CD4-positive, alpha-beta T cell treated with Interleukin-15 for 4 hours (primary cell): ENCODE results near the gene ZNHIT3.

Experiments used
- DNase-seq: peaks from one replicate; pipeline ENCODE4 v3.0.0-alpha.2; 2020; ENCODE audit warnings: low spot score

Gene ZNHIT3

GRCh38 chr17:36511216-36511615 is 24.7 kb downstream of the ZNHIT3 start:
- DNase-seq, result no peak

DNA sequence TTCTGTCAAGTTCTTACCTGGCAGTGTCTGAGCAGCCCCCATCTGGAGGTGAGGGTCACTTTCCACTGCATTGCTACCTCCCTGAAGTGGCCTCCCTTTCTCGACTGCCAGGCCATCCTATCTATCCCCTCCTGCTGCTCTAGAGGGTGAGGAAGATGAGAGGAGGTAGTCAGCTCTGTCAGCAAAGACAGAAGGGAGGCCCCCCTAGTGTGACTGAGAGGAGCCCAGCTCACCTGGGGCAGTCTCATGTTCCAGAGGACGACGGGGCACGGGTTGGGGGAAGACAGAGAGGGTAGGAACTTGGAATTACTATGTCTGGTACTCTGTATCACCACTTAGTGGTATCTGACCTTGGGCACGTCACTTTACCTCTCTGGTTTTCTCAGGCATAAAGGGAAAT is 26.2 kb downstream of the ZNHIT3 start:
- DNase-seq, result no peak

- DNase-seq, result no peak
These were observed 28.4 kb downstream of the ZNHIT3 start for GRCh38 chr17:36514856-36515255.

GRCh38 chr17:36515837-36516236 is 29.4 kb downstream of the ZNHIT3 start:
- no peak for DNase-seq

- no peak for DNase-seq
These were observed 36.6 kb downstream of the ZNHIT3 start for GRCh38 chr17:36523113-36523512.

DNA sequence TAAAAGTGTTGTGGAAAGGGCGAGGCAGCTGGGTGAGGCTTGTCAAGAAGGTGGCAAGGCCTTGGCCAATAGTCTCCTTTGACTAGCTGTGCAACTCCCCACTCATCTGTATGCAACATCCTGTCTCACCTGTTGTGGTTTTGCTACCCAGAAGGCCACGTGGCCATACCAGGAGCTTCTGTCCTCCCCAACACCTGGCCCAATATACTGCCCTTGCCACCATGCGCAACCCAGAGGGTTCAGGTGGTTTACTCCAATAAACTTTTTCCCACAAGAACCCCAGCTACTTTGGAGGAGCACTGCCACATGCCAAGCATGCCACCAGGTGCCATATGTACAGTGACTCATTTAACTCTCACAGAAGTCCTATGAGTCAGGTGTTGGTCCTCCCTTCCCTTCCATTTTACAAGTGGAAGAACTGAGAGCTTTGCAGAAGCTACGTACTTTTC is 38.0 kb downstream of the ZNHIT3 start:
- no peak for DNase-seq

GRCh38 chr17:36525113-36525512 is 38.6 kb downstream of the ZNHIT3 start:
- DNase-seq, result no peak

DNA sequence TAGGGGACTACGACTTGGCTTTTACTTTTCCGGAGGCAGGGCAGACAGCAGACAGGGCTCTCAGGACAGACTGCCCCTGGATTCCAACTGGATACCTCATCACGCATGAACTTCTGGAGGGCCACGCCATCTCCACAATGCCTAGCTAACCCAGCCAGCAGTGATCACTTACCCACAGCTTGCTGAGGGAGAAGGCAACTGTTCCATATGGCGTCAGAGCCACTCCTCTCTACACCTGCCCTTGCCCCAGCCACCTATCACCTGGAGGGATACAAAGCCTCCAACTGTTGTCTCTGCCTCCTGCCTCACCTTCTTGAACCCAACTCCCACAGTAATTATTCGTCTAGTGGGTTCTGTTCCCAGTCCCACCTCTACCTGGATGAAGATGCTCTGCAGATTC is 39.4 kb downstream of the ZNHIT3 start:
- no peak for DNase-seq

DNA sequence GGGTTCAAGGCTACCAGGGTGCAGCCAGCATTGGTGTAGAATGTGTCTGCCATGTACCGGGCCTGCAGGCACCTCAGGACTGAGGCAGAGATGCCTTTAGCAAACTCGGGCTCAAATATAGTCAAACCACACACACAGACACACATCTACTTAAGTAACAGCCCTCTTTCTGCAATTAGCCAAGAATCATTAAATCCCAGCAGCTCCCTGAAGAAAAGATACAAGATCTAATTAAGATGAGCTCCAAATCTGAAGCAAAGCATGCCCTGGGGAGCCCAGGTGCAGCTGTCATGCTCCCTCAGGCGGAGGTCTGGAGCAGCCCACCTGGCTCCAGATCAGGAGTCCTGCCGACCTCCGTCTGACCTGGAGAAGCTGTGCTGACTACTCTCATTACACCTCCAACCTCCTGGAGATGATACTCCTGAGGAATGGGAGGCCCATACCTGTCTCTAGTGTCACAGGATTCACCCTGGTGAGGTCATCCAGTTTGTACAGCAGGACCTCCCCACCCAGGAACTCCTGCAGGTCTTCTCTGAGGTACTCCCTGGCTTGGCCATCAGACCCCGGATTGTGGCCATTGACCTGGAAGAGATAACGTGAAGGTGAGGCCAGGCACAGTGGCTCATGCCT is 41.3 kb downstream of the ZNHIT3 start:
- DNase-seq, result no peak

GRCh38 chr17:36529121-36529520 is 42.6 kb downstream of the ZNHIT3 start:
- no peak for DNase-seq

DNA sequence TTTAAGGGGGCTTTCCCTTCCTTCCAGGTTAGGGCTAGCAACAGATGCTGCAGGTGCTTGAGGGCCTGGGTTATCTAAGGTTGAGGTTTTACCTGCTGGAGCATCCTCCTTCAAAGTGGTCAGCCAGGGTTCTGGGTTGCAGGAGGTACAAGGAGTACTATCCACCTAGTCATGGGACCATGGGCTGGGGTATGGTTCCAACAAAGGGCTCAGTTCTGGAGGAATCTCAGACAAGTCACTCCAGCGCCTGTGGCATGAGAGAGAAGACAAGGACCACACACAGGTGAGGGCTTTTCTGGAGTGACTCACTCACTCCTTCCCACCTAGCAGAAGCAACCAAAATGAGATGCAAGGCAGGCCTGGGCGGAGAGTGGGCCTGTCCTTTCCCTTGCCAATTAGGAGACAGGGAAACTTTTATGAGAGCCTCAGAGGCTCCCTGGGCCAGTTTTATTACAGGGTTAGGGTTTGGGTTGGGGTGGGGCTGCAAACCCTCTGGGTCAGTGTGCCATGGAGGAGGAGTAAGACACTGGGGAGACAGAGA is 46.0 kb downstream of the ZNHIT3 start:
- no peak for DNase-seq

DNA sequence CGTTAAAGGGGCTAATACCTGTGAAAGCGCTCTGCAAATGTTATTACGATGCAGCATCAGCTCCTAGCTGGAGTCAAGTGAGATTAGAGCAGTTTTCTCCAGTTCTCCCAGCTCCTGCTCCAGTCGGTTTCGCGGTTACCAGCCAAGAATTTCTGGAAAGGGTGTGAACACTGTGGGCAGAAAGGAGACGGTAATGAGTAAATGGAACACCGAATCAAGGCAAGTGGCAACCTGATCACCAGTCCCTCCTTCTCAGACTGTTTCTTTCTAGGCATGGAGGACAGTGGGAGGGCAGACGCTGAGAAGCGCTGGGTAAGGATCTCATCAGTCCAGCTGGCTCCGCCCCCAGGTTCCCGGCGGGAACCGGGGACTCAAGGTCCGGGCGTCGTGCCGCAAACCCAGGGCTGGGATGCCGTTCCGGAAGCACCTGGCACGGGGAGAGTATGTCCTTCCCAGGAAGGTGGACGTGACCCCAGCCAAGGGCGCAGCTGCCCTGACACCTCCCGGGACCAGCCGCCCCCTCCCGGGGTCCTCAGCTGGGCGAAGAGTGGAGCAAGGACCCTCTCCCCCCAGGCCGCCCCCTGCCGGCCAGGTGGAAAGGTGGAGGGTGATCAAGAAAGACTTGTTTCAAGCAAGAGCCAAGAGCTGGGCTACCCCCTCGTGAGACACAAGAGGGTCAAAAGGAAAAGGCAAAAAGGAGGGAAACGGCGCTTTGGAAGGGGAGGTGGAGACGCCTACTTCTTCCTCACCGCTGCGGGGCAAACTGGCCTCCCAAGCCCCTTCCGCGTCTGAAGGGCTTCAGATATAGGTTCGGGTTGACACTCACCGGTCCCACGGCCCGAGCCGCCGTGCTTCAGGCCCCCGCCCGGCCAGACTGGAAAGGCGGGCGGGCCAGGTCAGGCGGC is 47.7 kb downstream of the ZNHIT3 start:
- DNase-seq, result peak; percentile 51

DNA sequence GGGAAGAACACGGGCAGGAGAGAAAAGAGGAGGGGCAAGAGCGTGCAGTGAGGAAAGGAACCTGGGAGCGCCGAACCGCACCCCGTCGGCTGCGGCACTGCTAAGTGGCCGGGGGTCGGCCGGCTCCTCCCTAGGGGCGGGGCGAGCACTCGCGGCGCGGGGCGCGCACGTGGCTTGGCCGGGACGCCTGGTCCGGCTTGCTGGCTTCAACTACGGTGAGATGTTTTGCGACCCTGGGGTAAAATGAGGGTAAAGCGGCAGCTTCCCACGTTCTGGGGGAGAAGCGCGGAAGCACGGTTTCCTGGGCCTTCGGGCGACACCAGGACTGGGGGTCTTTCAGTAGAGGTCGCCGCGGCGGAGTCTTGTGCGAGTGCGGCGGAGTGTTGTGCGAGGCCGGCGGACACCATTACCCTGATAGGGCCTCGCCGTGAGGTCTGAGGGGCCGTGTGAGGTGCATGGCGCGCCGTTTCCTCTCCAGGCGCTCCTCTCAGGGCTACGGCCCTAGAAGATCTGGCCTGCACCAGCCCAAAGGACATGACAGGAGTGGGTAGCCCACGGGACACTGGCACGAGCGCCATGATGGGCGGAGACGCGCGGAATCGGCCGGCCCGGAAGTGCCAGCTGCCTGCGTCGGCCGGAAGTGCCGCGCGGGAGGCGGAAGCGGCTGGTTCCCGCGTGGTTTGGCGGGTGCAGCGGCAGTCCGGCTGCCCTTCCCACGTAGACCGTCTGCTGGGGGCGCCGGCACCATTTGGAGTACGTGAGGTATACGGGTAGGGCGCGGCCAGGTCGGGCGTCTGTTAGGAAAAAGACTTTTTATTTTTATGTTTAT is 48.6 kb downstream of the ZNHIT3 start, which contains the start of the genes MYO19 and PIGW:
MYO19 (minus strand) TSS at position 29 of the 829 bp plus-strand sequence. CDS start 2,330 bp downstream, outside the sequence.
PIGW (plus strand) TSS at position 148 of the 829 bp plus-strand sequence. CDS start 2,115 bp downstream, outside the sequence.
- peak; percentile 84 for DNase-seq

DNA sequence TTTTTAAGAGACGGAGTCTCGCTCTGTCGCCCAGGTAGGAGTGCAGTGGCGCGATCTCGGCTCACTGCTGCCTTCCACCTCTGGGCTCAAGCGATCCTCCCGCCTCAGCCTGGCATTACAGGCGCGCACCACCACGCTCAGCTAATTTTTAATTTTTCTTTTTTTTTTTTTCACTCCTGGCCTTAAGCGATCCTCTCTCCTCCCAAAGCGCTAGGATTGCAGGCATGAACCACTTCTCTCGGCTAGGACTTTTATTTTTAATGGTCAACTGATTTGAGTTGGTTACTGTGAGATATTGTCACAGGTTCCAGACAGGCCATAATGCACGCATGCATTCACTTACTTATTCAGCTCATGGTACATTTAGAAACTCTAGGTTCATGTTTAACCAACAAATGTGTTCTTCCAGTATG is 49.2 kb downstream of the ZNHIT3 start:
- DNase-seq, result no peak

GRCh38 chr17:36540696-36541095 is 54.2 kb downstream of the ZNHIT3 start:
- DNase-seq, result no peak

DNA sequence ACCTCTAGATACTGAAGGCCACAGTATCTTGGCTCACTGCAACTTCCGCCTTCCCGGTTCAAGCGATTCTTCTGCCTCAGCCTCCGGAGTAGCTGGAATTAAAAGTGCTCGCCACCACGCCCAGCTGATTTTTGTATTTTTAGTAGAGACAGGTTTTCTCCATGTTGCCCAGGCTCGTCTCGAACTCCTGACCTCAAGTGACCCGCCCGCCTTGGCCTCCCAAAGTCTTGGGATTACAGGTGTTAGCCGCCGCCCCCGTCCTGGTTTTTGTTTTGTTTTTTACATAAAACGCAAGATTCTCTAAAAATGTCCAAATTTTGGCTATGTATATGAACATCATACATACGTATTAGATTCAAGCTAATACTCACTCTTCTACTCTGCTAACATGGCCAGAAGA is 56.3 kb downstream of the ZNHIT3 start:
- DNase-seq, result no peak

- DNase-seq, result peak; percentile 12
These were observed 57.5 kb downstream of the ZNHIT3 start for GRCh38 chr17:36544044-36544306.

- peak; percentile 90 for DNase-seq
These were observed 58.0 kb downstream of the ZNHIT3 start, which contains the start of gene GGNBP2 for GRCh38 chr17:36544307-36545076. Gene GGNBP2, plus strand, starts transcription at chr17:36544919. Its CDS starts 806 bp downstream, at chr17:36545725.

- DNase-seq, result no peak
These were observed 58.6 kb downstream of the ZNHIT3 start for GRCh38 chr17:36545077-36545464.
